ENCODE measurements around the gene ZSWIM4.
"Not testable (repeated sequence)": the region's sequence is repeated elsewhere in the genome, so short reads cannot be mapped to it uniquely, and the experiment has no call there.

The ZSWIM4 gene

DNA sequence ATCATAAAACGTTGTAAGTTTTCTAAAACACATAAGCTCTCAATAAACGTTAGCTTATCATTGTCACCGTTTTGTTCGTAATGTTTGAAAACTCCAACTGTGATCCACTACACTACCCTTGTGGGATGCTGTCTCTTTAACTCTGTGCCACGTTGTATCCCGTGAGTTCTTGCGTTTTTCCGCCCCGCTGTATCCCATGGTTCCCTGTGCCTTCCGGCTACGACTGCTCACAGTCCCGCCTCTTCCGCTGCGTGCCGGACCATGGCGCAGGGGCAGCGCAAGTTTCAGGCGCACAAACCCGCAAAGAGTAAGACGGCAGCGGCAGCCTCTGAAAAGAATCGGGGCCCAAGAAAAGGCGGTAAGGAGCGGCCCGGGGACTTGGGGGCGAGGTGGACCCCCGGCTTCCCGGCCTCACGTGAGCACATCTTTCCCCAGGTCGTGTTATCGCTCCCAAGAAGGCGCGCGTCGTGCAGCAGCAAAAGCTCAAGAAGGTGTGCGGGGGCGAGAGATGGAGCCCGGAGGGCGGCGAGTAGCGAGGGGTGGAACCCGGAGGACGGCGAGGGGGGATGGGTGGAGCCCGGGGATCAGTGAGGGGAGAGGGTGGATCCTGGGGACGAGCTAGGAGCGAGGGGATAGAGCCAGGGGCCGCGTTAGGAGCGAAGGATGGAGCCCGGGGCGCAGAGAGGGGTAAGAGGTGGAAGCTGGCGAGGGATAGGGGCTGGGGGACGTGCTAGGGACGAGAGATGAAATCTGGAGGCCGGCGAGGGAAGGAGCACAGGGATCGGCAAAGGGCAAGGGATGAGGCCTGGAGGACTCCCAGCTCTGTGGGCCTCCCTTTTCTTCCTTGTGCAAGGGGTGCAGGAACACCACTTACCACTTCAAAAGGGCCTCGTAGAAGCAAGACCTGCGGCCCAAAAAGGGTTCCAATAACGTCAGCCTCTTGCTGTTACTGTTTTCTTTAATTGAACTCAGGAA is 20.7 kb upstream of the ZSWIM4 start, which contains the start of gene C19orf53:
Gene C19orf53 (plus strand): TSS at position 240 of the 975 bp plus-strand sequence. CDS start 22 bp downstream, at position 262.
- Histone ChIP-seq H3K4me3 (ENCODE audit: low read depth in 1 of 5, low read length in 5 of 5) (peak within 1 kb of the TSS; percentile 78 to 97 (median 87)), H3K27me3 (ENCODE audit: control insufficient read depth in 5 of 5, insufficient read depth in 4 of 5, low read length in 5 of 5) (no peaks in the 10 kb centered on the region), H3K4me1 (ENCODE audit: control insufficient read depth in 5 of 5, insufficient read depth in 5 of 5, low read length in 5 of 5) (peaks cover 5 to 33% (median 27%) of the 10 kb centered on the region in 5 donors), H3K27ac (ENCODE audit: low read depth, low read length) (peak within 1 kb of the TSS; percentile 86), H3K9ac (ENCODE audit: low read length in 5 of 5) (peak within 1 kb of the TSS; percentile 78 to 97 (median 88)), H3K9me3 (ENCODE audit: control insufficient read depth in 5 of 5, low read length in 5 of 5) (no peaks in the 10 kb centered on the region), H3K36me3 (ENCODE audit: control insufficient read depth in 5 of 5, insufficient read depth in 5 of 5, low read length in 5 of 5) (peaks cover 0 to 49% (median 39%) of the 10 kb centered on the region in 5 donors)

GRCh38 chr19:13778398-13778797 is 16.8 kb upstream of the ZSWIM4 start:
- no peaks in the 10 kb centered on the region for H3K27me3 ChIP-seq (ENCODE audit: control insufficient read depth in 5 of 5, insufficient read depth in 4 of 5, low read length in 5 of 5)
- H3K27ac ChIP-seq (ENCODE audit: low read depth, low read length) = peak overlapping the region; percentile 37
- H3K9ac ChIP-seq (ENCODE audit: low read length in 5 of 5) = no peak overlapping the region
- peaks cover 5 to 40% (median 27%) of the 10 kb centered on the region in 5 donors for H3K4me1 ChIP-seq (ENCODE audit: control insufficient read depth in 5 of 5, insufficient read depth in 5 of 5, low read length in 5 of 5)
- H3K36me3 ChIP-seq (ENCODE audit: control insufficient read depth in 5 of 5, insufficient read depth in 5 of 5, low read length in 5 of 5) = peaks cover 0 to 32% (median 27%) of the 10 kb centered on the region in 5 donors
- no peak overlapping the region for H3K4me3 ChIP-seq (ENCODE audit: low read depth in 1 of 5, low read length in 5 of 5)
- no peaks in the 10 kb centered on the region for H3K9me3 ChIP-seq (ENCODE audit: control insufficient read depth in 5 of 5, low read length in 5 of 5)

GRCh38 chr19:13778847-13779246 is 16.4 kb upstream of the ZSWIM4 start:
- H3K27ac ChIP-seq (ENCODE audit: low read depth, low read length) = no peak overlapping the region
- H3K9me3 ChIP-seq (ENCODE audit: control insufficient read depth in 5 of 5, low read length in 5 of 5) = no peaks in the 10 kb centered on the region
- H3K36me3 ChIP-seq (ENCODE audit: control insufficient read depth in 5 of 5, insufficient read depth in 5 of 5, low read length in 5 of 5) = peaks cover 0 to 32% (median 27%) of the 10 kb centered on the region in 5 donors
- no peak overlapping the region for H3K9ac ChIP-seq (ENCODE audit: low read length in 5 of 5)
- no peaks in the 10 kb centered on the region for H3K27me3 ChIP-seq (ENCODE audit: control insufficient read depth in 5 of 5, insufficient read depth in 4 of 5, low read length in 5 of 5)
- H3K4me3 ChIP-seq (ENCODE audit: low read depth in 1 of 5, low read length in 5 of 5) = no peak overlapping the region
- peaks cover 5 to 38% (median 25%) of the 10 kb centered on the region in 5 donors for H3K4me1 ChIP-seq (ENCODE audit: control insufficient read depth in 5 of 5, insufficient read depth in 5 of 5, low read length in 5 of 5)

- not testable (repeated sequence) for H3K9ac ChIP-seq (ENCODE audit: low read length in 5 of 5); H3K27me3 ChIP-seq (ENCODE audit: control insufficient read depth in 5 of 5, insufficient read depth in 4 of 5, low read length in 5 of 5); H3K27ac ChIP-seq (ENCODE audit: low read depth, low read length)
Observed at GRCh38 chr19:13779794-13780193, 15.4 kb upstream of the ZSWIM4 start.

GRCh38 chr19:13781547-13781946 is 13.7 kb upstream of the ZSWIM4 start:
- no peaks in the 10 kb centered on the region for H3K9me3 ChIP-seq (ENCODE audit: control insufficient read depth in 5 of 5, low read length in 5 of 5)
- peaks cover 0 to 28% (median 24%) of the 10 kb centered on the region in 5 donors for H3K36me3 ChIP-seq (ENCODE audit: control insufficient read depth in 5 of 5, insufficient read depth in 5 of 5, low read length in 5 of 5)
- no peak overlapping the region for H3K27ac ChIP-seq (ENCODE audit: low read depth, low read length)
- H3K27me3 ChIP-seq (ENCODE audit: control insufficient read depth in 5 of 5, insufficient read depth in 4 of 5, low read length in 5 of 5) = no peaks in the 10 kb centered on the region
- no peak overlapping the region for H3K4me3 ChIP-seq (ENCODE audit: low read depth in 1 of 5, low read length in 5 of 5)
- H3K4me1 ChIP-seq (ENCODE audit: control insufficient read depth in 5 of 5, insufficient read depth in 5 of 5, low read length in 5 of 5) = peaks cover 0 to 19% (median 14%) of the 10 kb centered on the region in 5 donors
- H3K9ac ChIP-seq (ENCODE audit: low read length in 5 of 5) = no peak overlapping the region

More at GRCh38 chr19:13779794-13780193, 15.4 kb upstream of the ZSWIM4 start:
- peaks cover 5 to 30% (median 19%) of the 10 kb centered on the region in 5 donors for H3K4me1 ChIP-seq (ENCODE audit: control insufficient read depth in 5 of 5, insufficient read depth in 5 of 5, low read length in 5 of 5)
- H3K4me3 ChIP-seq (ENCODE audit: low read depth in 1 of 5, low read length in 5 of 5); H3K9me3 ChIP-seq (ENCODE audit: control insufficient read depth in 5 of 5, low read length in 5 of 5): not testable (repeated sequence)
- H3K36me3 ChIP-seq (ENCODE audit: control insufficient read depth in 5 of 5, insufficient read depth in 5 of 5, low read length in 5 of 5) = peaks cover 0 to 32% (median 27%) of the 10 kb centered on the region in 5 donors

DNA sequence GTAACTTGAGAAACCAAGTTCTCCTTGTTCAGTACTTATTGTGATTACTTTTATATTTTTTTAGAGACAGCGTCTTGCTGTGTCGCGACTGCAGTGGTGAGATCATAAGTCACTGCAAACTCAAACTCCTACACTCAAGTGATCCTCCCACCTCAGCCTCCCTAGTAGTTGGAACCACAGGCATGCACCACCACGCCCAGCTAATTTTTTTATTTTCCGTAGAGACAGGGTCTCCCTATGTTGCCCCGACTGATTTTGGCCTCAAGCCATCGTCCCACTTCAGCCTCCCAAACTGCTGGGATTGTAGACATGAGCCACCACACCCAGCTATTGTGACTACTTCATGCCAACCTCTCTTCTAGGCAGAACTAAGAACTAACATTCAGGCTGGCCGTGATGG is 12.7 kb upstream of the ZSWIM4 start:
- no peak overlapping the region for H3K4me3 ChIP-seq (ENCODE audit: low read depth in 1 of 5, low read length in 5 of 5)
- no peak overlapping the region for H3K9ac ChIP-seq (ENCODE audit: low read length in 5 of 5)
- peaks cover 0 to 24% (median 18%) of the 10 kb centered on the region in 5 donors for H3K4me1 ChIP-seq (ENCODE audit: control insufficient read depth in 5 of 5, insufficient read depth in 5 of 5, low read length in 5 of 5)
- no peaks in the 10 kb centered on the region for H3K9me3 ChIP-seq (ENCODE audit: control insufficient read depth in 5 of 5, low read length in 5 of 5)
- no peaks in the 10 kb centered on the region for H3K27me3 ChIP-seq (ENCODE audit: control insufficient read depth in 5 of 5, insufficient read depth in 4 of 5, low read length in 5 of 5)
- H3K36me3 ChIP-seq (ENCODE audit: control insufficient read depth in 5 of 5, insufficient read depth in 5 of 5, low read length in 5 of 5) = peaks cover 0 to 20% (median 19%) of the 10 kb centered on the region in 5 donors
- H3K27ac ChIP-seq (ENCODE audit: low read depth, low read length) = no peak overlapping the region

GRCh38 chr19:13783565-13784500 is 11.4 kb upstream of the ZSWIM4 start:
- H3K27me3 ChIP-seq (ENCODE audit: control insufficient read depth in 5 of 5, insufficient read depth in 4 of 5, low read length in 5 of 5) = no peaks in the 10 kb centered on the region
- peaks cover 0 to 31% (median 28%) of the 10 kb centered on the region in 5 donors for H3K4me1 ChIP-seq (ENCODE audit: control insufficient read depth in 5 of 5, insufficient read depth in 5 of 5, low read length in 5 of 5)
- no peak overlapping the region for H3K4me3 ChIP-seq (ENCODE audit: low read depth in 1 of 5, low read length in 5 of 5)
- peaks cover 0 to 7% (median 6%) of the 10 kb centered on the region in 5 donors for H3K36me3 ChIP-seq (ENCODE audit: control insufficient read depth in 5 of 5, insufficient read depth in 5 of 5, low read length in 5 of 5)
- no peak overlapping the region for H3K9ac ChIP-seq (ENCODE audit: low read length in 5 of 5)
- H3K27ac ChIP-seq (ENCODE audit: low read depth, low read length) = no peak overlapping the region
- no peaks in the 10 kb centered on the region for H3K9me3 ChIP-seq (ENCODE audit: control insufficient read depth in 5 of 5, low read length in 5 of 5)

- Histone ChIP-seq H3K4me1 (ENCODE audit: control insufficient read depth in 5 of 5, insufficient read depth in 5 of 5, low read length in 5 of 5) (peaks cover 0 to 34% (median 30%) of the 10 kb centered on the region in 5 donors), H3K4me3 (ENCODE audit: low read depth in 1 of 5, low read length in 5 of 5) (peak overlapping the region in 1 of 5 donors; percentile 22), H3K9me3 (ENCODE audit: control insufficient read depth in 5 of 5, low read length in 5 of 5) (no peaks in the 10 kb centered on the region), H3K36me3 (ENCODE audit: control insufficient read depth in 5 of 5, insufficient read depth in 5 of 5, low read length in 5 of 5) (no peaks in the 10 kb centered on the region), H3K9ac (ENCODE audit: low read length in 5 of 5) (peak overlapping the region in 1 of 5 donors; percentile 5), H3K27ac (ENCODE audit: low read depth, low read length) (no peak overlapping the region), H3K27me3 (ENCODE audit: control insufficient read depth in 5 of 5, insufficient read depth in 4 of 5, low read length in 5 of 5) (no peaks in the 10 kb centered on the region)
Observed at GRCh38 chr19:13784731-13785452, 10.4 kb upstream of the ZSWIM4 start.

DNA sequence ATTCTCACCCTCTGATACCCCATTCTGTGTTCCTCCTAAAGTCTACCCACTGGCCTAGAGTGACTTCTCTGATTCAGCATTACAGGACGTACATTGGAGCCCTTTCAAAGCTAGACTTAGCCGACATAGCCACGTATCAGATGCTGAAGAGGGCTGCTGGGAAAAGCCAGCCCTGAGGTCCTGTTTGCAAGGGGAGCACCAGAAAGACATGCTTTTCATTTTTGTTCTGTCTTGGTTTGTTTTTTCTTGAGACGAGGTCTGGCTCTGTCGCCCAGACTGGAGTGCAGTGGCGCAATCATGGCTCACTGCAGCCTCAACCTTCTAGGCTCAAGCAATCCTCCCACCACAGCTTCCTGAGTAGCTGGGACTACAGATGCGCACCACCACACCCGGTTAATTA is 6.3 kb upstream of the ZSWIM4 start:
- H3K27me3 ChIP-seq (ENCODE audit: control insufficient read depth in 5 of 5, insufficient read depth in 4 of 5, low read length in 5 of 5) = no peaks in the 10 kb centered on the region
- H3K4me3 ChIP-seq (ENCODE audit: low read depth in 1 of 5, low read length in 5 of 5) = no peak overlapping the region
- H3K36me3 ChIP-seq (ENCODE audit: control insufficient read depth in 5 of 5, insufficient read depth in 5 of 5, low read length in 5 of 5) = no peaks in the 10 kb centered on the region
- H3K27ac ChIP-seq (ENCODE audit: low read depth, low read length) = no peak overlapping the region
- H3K9me3 ChIP-seq (ENCODE audit: control insufficient read depth in 5 of 5, low read length in 5 of 5) = no peaks in the 10 kb centered on the region
- peaks cover 0 to 34% (median 29%) of the 10 kb centered on the region in 5 donors for H3K4me1 ChIP-seq (ENCODE audit: control insufficient read depth in 5 of 5, insufficient read depth in 5 of 5, low read length in 5 of 5)
- no peak overlapping the region for H3K9ac ChIP-seq (ENCODE audit: low read length in 5 of 5)

Data from subcutaneous abdominal adipose tissue (tissue), 5 donors.